K562 (cell line): Measurements from ENCODE around the gene RNASE2. TPM values are rescaled to one million over a fixed set of nuclear protein-coding genes. Genes with fewer than 3 reads are reported as not detected.

Experiments
- ATAC-seq: fragments of 200-7000 bp; cut with Tn5 transposase; 3 replicates; pipeline ENCODE4 v1.9.1; 2020; ENCODE audit warnings: moderate library complexity
- BruUV-seq: library from RNA; stranded (reverse); fragments of 400-500 nt; replicated peaks from 2 replicates; lab custom pipeline; 2021; lab: Mats Ljungman, UMichigan
- CTCF ChIA-PET: fragments of 300-600 bp; formaldehyde crosslinking; extraction: SDS; loops from one replicate; lab custom pipeline; 2021; ENCODE audit warnings: low intra/inter-chr PET ratio; lab: Yijun Ruan, JAX
- POLR2A ChIA-PET: fragments of 300-600, 350-650 bp; sonication (Branson Sonifier 250); formaldehyde crosslinking; extraction: SDS; loops from one replicate; lab custom pipeline; 2021; ENCODE audit warnings: antibody characterized with exemption, inconsistent platforms; lab: Yijun Ruan, JAX
- DNase-seq, 4 experiments: peaks; one replicate each; pipeline versions ENCODE4 v3.0.0 to v3.0.0-alpha.2; 2011 to 2018; ENCODE audit warnings: low spot score in 3 of 4, mixed read lengths in 3 of 4; ENCODE audit errors: extremely low read depth in 1 of 4
- FAIRE-seq: peaks from 2 replicates; lab custom pipeline; 2011; peaks lifted over from hg19 to GRCh38; lab: Jason Lieb, UNC
- H2AFZ ChIP-seq: 2 replicates; pipeline ENCODE4 v1.6.0; 2011; ENCODE audit warnings: low read depth, low read length, control low read depth, inconsistent platforms
- H3K27ac ChIP-seq: fragments of 200-600 bp; 3 replicates; pipeline ENCODE4 v1.8.0; 2011; ENCODE audit warnings: low read depth, mild to moderate bottlenecking, control low read depth, inconsistent platforms, low read length, moderate library complexity, mixed read lengths; ENCODE audit errors: extremely low read depth
- H3K27me3 ChIP-seq, 2 experiments: fragments of 300-600 bp in 1 of 2; 2 replicates in 1 of 2; 3 replicates in 1 of 2; pipeline versions ENCODE4 v1.6.0 to v1.8.0; 2011; ENCODE audit warnings: inconsistent platforms in 2 of 2, low read length in 2 of 2, mild to moderate bottlenecking in 1 of 2, mixed read lengths in 1 of 2, moderate library complexity in 1 of 2; ENCODE audit not compliant: control insufficient read depth in 2 of 2, insufficient read depth in 2 of 2
- H3K36me3 ChIP-seq: fragments of 300-600 bp; 3 replicates; pipeline ENCODE4 v1.8.0; 2011; ENCODE audit warnings: mild to moderate bottlenecking, low read length, inconsistent platforms; ENCODE audit not compliant: control insufficient read depth, insufficient read depth
- H3K4me1 ChIP-seq, 2 experiments: fragments of 200-600 bp in 1 of 2; replicated peaks in 1 of 2; 2 replicates in 1 of 2; 3 replicates in 1 of 2; pipeline versions ENCODE4 v1.5.1 to v1.8.0; 2011; ENCODE audit warnings: inconsistent platforms in 2 of 2, low read length in 2 of 2, mild to moderate bottlenecking in 1 of 2, mixed read lengths in 1 of 2, moderate library complexity in 1 of 2; ENCODE audit not compliant: control insufficient read depth in 2 of 2, insufficient read depth in 2 of 2
- H3K4me2 ChIP-seq: 2 replicates; pipeline ENCODE4 v1.6.1; 2011; ENCODE audit warnings: low read length, control low read depth, inconsistent platforms, mixed read lengths; ENCODE audit not compliant: insufficient read depth
- H3K4me3 ChIP-seq: fragments of 200-600 bp; sonication (generic), shearing (Covaris generic); 2 replicates; pipeline ENCODE4 v1.5.1; 2016; ENCODE audit warnings: control low read depth, inconsistent platforms
- H3K79me2 ChIP-seq: fragments of 200-600 bp; 3 replicates; pipeline ENCODE4 v1.8.0; 2011; ENCODE audit warnings: low read length, inconsistent platforms; ENCODE audit not compliant: control insufficient read depth, insufficient read depth
- H3K9ac ChIP-seq, 2 experiments: 2 replicates each; pipeline versions ENCODE4 v1.6.0 to v1.6.1; 2011; ENCODE audit warnings: low read depth in 2 of 2, low read length in 2 of 2, control low read depth in 1 of 2, inconsistent platforms in 1 of 2, mild to moderate bottlenecking in 1 of 2, mixed read lengths in 1 of 2; ENCODE audit not compliant: insufficient read depth in 1 of 2
- H3K9me1 ChIP-seq: one replicate; pipeline ENCODE4 v1.6.0; 2011; ENCODE audit warnings: inconsistent platforms, mild to moderate bottlenecking, low read length, moderate library complexity; ENCODE audit not compliant: control insufficient read depth, insufficient read depth
- H3K9me3 ChIP-seq: replicated peaks from 2 replicates; pipeline ENCODE4 v1.5.1; 2011; ENCODE audit warnings: low read depth, low read length, inconsistent platforms; ENCODE audit not compliant: control insufficient read depth, insufficient read depth
- H4K20me1 ChIP-seq: replicated peaks from 2 replicates; pipeline ENCODE4 v1.6.1; 2011; ENCODE audit warnings: low read length, inconsistent platforms, mixed read lengths; ENCODE audit not compliant: control insufficient read depth, insufficient read depth
- BRF1 ChIP-seq: IDR thresholded peaks from 3 replicates; pipeline ENCODE4 v1.6.1; 2011; ENCODE audit warnings: borderline replicate concordance, mild to moderate bottlenecking; ENCODE audit not compliant: insufficient read length; ENCODE audit errors: extremely low read depth
- CBFA2T2 ChIP-seq: fragments of 450-650 bp; conservative IDR thresholded peaks from 2 replicates; pipeline ENCODE4 v1.6.1; 2017; ENCODE audit warnings: mild to moderate bottlenecking
- FOXJ3 ChIP-seq: sonication (generic); formaldehyde crosslinking; IDR thresholded peaks from 2 replicates; pipeline ENCODE4 v1.4.0; 2020; ENCODE audit warnings: mild to moderate bottlenecking, missing genetic modification reagents
- ZFX ChIP-seq: sonication (generic); formaldehyde crosslinking; IDR thresholded peaks from 2 replicates; pipeline ENCODE4 v1.8.0; 2022; ENCODE audit warnings: mild to moderate bottlenecking, missing genetic modification reagents, moderate library complexity
- ZNF311 ChIP-seq: fragments of 250-450 bp; sonication (Bioruptor Pico); IDR thresholded peaks from 2 replicates; pipeline ENCODE4 v1.4.0; 2020; ENCODE audit warnings: mild to moderate bottlenecking, moderate library complexity
- ZNF584 ChIP-seq: fragments of 200-800 bp; sonication (Bioruptor generic); IDR thresholded peaks from 2 replicates; pipeline ENCODE4 v1.6.1; 2016; ENCODE audit warnings: low read depth, mild to moderate bottlenecking, missing genetic modification characterization, missing compliant biosample characterization
- WGBS: fragments of 100-300 bp; shearing (Covaris generic); methylation state at CpG from one replicate; pipeline ENCODE4 v1.1.6; 2016; ENCODE audit warnings: low coverage, mixed read lengths; ENCODE audit not compliant: insufficient coverage; ENCODE audit errors: missing lambda C conversion rate; 5-methylcytosine and 5-hydroxymethylcytosine counted together
- in situ Hi-C: fragments of 300-500 bp; cut with MboI; formaldehyde crosslinking; loops from 4 replicates; pipeline ENCODE4 v1.15.0; 2018; ENCODE audit warnings: inconsistent platforms, mixed read lengths
- intact Hi-C: fragments of 100-400 bp; cut with micrococcal nuclease; formaldehyde crosslinking; loops from 2 replicates; pipeline ENCODE4 v1.14.2; 2022
- polyA plus RNA-seq, 8 experiments: library from polyadenylated mRNA; depleted of rRNA in 4 of 8; stranded (reverse) in 5 of 8; unstranded in 3 of 8; fragments of >200 nt; fragmentation: Nextera tagmentation in 2 of 8; fragmentation: Illumina TruSeq in 1 of 8; extraction: Ambion mirVana in 2 of 8; extraction: Trizol in 1 of 8; gene quantifications; 2 replicates each; pipeline versions ENCODE4 v1.2.1 to v1.2.3, GENCODE V29; 2011 to 2014; ENCODE audit warnings: inconsistent platforms in 1 of 8, missing spikeins in 1 of 8
- total RNA-seq, 7 experiments: library from RNA; depleted of rRNA in 6 of 7; stranded (reverse); fragments of >200 nt in 6 of 7; fragmentation: Illumina TruSeq in 2 of 7; extraction: Trizol in 2 of 7; gene quantifications; 2 replicates each; pipeline versions ENCODE4 v1.2.1 to v1.2.3, GENCODE V29; 2011 to 2021; ENCODE audit warnings: low replicate concordance in 1 of 7

The RNASE2 gene
- total and polyA plus RNA-seq, 9 of the 15 experiments (the other 6 are each of a cell fraction or from before 2014, with no cell fraction given): not detected

GRCh38 chr14:20998674-20999366 is 43.5 kb downstream of the RNASE2 start, which contains the start of gene SLC39A2:
Gene SLC39A2, plus strand, starts transcription at chr14:20999293. Its CDS starts 154 bp downstream, at chr14:20999447.
- intact Hi-C loops (no loop called here), in situ Hi-C loops (no loop called here)
- peaks cover 5 to 13% of the 10 kb centered on the region in 2 experiments; a peak in 3 of 5 replicates for H3K4me1 ChIP-seq
- TF ChIP-seq ZNF584 (CRISPR knock-in tag): no peak
- TF ChIP-seq CBFA2T2: no peak
- no peak for TF ChIP-seq FOXJ3 (CRISPR knock-in tag)
- no peak for TF ChIP-seq ZNF311 (CRISPR knock-in tag)
- no peak for TF ChIP-seq BRF1
- no peak for TF ChIP-seq ZFX (CRISPR knock-in tag)
- TF ChIP-seq, all 486 proteins: peak for 0
- ATAC-seq: peak; percentile 84
- Histone ChIP-seq H3K9me1 (no peaks in the 10 kb centered on the region), H3K9ac (no peak within 1 kb of the TSS), H3K36me3 (peaks cover 29% of the 10 kb centered on the region; the same call in 2 of the 3 replicates), H4K20me1 (no peaks in the 10 kb centered on the region), H3K27me3 (no peaks in the 10 kb centered on the region), H2AFZ (peak within 1 kb of the TSS; percentile 38; the same call in 1 of the 2 replicates), H3K9me3 (no peaks in the 10 kb centered on the region), H3K79me2 (no peaks in the 10 kb centered on the region), H3K27ac (no peak within 1 kb of the TSS), H3K4me3 (no peak within 1 kb of the TSS), H3K4me2 (no peak within 1 kb of the TSS)
- WGBS: 23% methylated on average over 6 of the region's 6 CpGs
- CTCF ChIA-PET: no interaction called here
- BruUV-seq: no TSS peak
- FAIRE-seq: no peak
- POLR2A ChIA-PET: interaction anchor here (0.8 to 0.9 kb wide), 2 partner anchors 69 to 111 kb away, joined by 3 read pairs; no protein-coding TSS in a partner anchor
- DNase-seq: peak; percentile 17 to 38 (median 24)
